Stomach (tissue), 9 donors: ENCODE measurements around the gene WNT16. TPM values are rescaled to one million over a fixed set of nuclear protein-coding genes. Genes with fewer than 3 reads are reported as not detected.

Experiments
- DNase-seq, 2 donors: peaks; one replicate each; pipeline versions ENCODE4 v3.0.0 to v3.0.0-alpha.2; 2013 to 2019
- H3K27ac ChIP-seq, 5 donors: fragments of 200-600 bp in 4 of 5; sonication (generic) in 4 of 5; one replicate each; pipeline ENCODE4 v1.5.1; 2013 to 2019; ENCODE audit warnings: mild to moderate bottlenecking in 1 of 5, moderate library complexity in 1 of 5
- H3K27me3 ChIP-seq, 3 donors: fragments of 200-600 bp; sonication (generic); one replicate each; pipeline ENCODE4 v1.5.1; 2017 to 2019; ENCODE audit warnings: mixed run types in 1 of 3
- H3K36me3 ChIP-seq, 4 donors: fragments of 200-600 bp; sonication (generic); 1 replicate in 3 of 4; 2 replicates in 1 of 4; pipeline ENCODE4 v1.5.1; 2016 to 2019
- H3K4me1 ChIP-seq, 4 donors: fragments of 200-600 bp; sonication (generic); one replicate each; pipeline ENCODE4 v1.5.1; 2016 to 2019
- H3K4me3 ChIP-seq, 4 donors: fragments of 200-600 bp; sonication (generic) in 3 of 4; one replicate each; pipeline ENCODE4 v1.5.1; 2016 to 2019; ENCODE audit warnings: mild to moderate bottlenecking in 1 of 4
- H3K9me3 ChIP-seq, 4 donors: fragments of 200-600 bp; sonication (generic); one replicate each; pipeline ENCODE4 v1.5.1; 2016 to 2019
- EP300 ChIP-seq: sonication (generic); formaldehyde crosslinking; IDR thresholded peaks from one replicate; pipeline ENCODE4 v1.6.1; 2017; ENCODE audit warnings: antibody characterized with exemption
- POLR2A ChIP-seq, 4 donors: fragments of 450-650 bp; IDR thresholded peaks; one replicate each; pipeline ENCODE4 v1.6.1; 2016; ENCODE audit warnings: antibody characterized with exemption in 4 of 4, control low read depth in 2 of 4, mild to moderate bottlenecking in 1 of 4, moderate library complexity in 1 of 4
- POLR2AphosphoS5 ChIP-seq, 3 donors: sonication (generic); formaldehyde crosslinking; IDR thresholded peaks; one replicate each; pipeline ENCODE4 v1.6.1; 2016; ENCODE audit warnings: antibody characterized with exemption in 3 of 3
- WGBS, 5 donors: extraction: QIAGEN DNeasy Blood & Tissue Kit in 3 of 5; methylation state at CpG; one replicate each; pipeline versions ENCODE4 v1.1.5 to v1.1.7; 2013 to 2018; 5-methylcytosine and 5-hydroxymethylcytosine counted together
- intact Hi-C: fragments of 100-400 bp; cut with DNase I; formaldehyde crosslinking; loops from one replicate; pipeline ENCODE4 v1.15.1; 2023; ENCODE audit warnings: low total_unique reads
- polyA plus RNA-seq, 3 donors: library from polyadenylated mRNA; stranded (reverse); fragments of 200-250 nt; gene quantifications; one replicate each; pipeline ENCODE4 v1.2.3, GENCODE V29; 2013
- total RNA-seq, 5 donors: library from RNA; depleted of rRNA; stranded (reverse); fragments of >200 nt; gene quantifications; one replicate each; pipeline versions ENCODE4 v1.1.0 to v1.2.3, GENCODE V29; 2014 to 2016
- TF ChIP-seq, protein P1 (sequence below), 7 experiments: fragments of 450-650 bp in 4 of 7; fragments of 200-600 bp in 3 of 7; sonication (generic) in 3 of 7; IDR thresholded peaks; one replicate each; pipeline ENCODE4 v1.5.1; 2016 to 2019; ENCODE audit warnings: antibody characterized with exemption in 7 of 7, control low read depth in 2 of 7, mild to moderate bottlenecking in 1 of 7
- donor health status: healthy with polysubstance abuse.
- donor health status: Bipolar disorder and iron deficiency.
- donor health status: healthy.

Gene WNT16
- total and polyA plus RNA-seq, 8 donors, result 0.05 to 0.37 TPM; not detected in 6

DNA sequence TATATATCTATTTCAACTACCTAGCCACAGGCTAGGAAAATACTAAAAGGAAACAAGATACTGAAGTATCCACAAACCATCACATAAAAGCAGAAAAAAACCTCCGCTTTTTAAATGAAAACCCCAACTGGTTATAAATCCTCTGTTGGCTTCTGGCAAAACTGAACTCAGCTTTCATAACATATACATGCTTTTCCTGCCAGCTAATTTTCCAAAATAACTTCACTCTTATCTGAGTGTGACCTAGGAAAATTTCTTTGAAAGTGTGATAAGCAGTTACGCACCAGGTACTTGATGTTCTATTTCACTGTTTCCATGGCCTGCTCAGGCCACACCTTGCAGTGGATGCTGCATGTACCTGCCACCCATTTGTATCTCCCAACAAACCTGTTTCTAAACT is 55.5 kb downstream of the WNT16 start:
- peaks cover 6 to 88% (median 38%) of the 10 kb centered on the region in 4 donors for H3K4me1 ChIP-seq
- WGBS, 5 donors, result 25 to 61% (median 40%) methylated on average over 2 of the region's 2 CpGs
- H3K36me3 ChIP-seq, result no peaks in the 10 kb centered on the region
- TF ChIP-seq EP300, result no peak
- peak in 1 of 4 donors; percentile 15 for TF ChIP-seq POLR2A (IDR thresholded peaks at IDR 0.05)
- TF ChIP-seq POLR2AphosphoS5 (IDR thresholded peaks at IDR 0.05), result peak in 2 of 3 donors; percentile 79 to 80
- H3K4me3 ChIP-seq, result no peak overlapping the region
- peak overlapping the region in 4 of 5 donors; percentile 65 to 81 (median 74) for H3K27ac ChIP-seq
- DNase-seq, result peak; percentile 19 to 66
- H3K27me3 ChIP-seq, result no peaks in the 10 kb centered on the region
- intact Hi-C loops, result no loop called here
- H3K9me3 ChIP-seq, result no peaks in the 10 kb centered on the region

DNA sequence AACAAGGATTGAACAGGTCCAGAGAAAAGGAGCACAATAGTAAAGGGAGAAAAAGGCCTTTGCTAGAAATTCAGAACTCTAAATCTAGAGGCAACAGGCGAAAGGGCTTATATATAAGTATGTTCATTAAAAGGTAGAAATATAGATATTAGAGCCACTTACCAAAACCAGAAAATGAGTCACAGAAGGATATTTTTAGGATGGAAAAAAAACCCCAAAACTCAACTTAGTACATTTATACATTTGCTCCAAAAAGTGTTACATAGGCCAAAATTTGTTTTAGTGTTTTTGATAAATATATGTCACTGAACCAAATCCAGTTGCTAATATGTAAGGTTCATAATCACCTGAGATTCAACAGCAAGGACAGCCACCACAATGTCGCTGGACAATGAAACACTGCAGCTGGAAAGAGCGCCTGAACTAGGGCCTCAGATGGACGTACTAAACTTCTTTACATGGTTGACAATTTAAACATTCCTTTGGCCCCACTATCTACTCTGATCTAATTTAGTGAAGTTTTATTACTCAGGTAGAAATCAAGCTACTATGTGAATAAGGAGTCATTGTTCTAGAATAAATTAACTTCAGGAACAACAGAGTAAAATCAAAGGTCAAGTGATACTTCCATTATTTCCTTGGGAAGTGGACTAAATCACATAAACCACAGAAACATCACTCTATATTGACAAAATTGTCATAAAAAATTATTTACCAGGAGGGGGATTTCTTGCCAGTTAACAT is 56.4 kb downstream of the WNT16 start:
- Histone ChIP-seq H3K9me3 (no peaks in the 10 kb centered on the region), H3K27me3 (no peaks in the 10 kb centered on the region), H3K36me3 (no peaks in the 10 kb centered on the region), H3K4me1 (peaks cover 2 to 91% (median 40%) of the 10 kb centered on the region in 4 donors), H3K27ac (peak overlapping the region; percentile 65 to 81 (median 75)), H3K4me3 (no peak overlapping the region)
- no peak for DNase-seq
- WGBS, 5 donors, result 75 to 88% (median 81%) methylated on average over 4 of the region's 4 CpGs
- intact Hi-C loops, result no loop called here
- no peak for TF ChIP-seq POLR2AphosphoS5 (IDR thresholded peaks at IDR 0.05)
- TF ChIP-seq, protein P1, sequence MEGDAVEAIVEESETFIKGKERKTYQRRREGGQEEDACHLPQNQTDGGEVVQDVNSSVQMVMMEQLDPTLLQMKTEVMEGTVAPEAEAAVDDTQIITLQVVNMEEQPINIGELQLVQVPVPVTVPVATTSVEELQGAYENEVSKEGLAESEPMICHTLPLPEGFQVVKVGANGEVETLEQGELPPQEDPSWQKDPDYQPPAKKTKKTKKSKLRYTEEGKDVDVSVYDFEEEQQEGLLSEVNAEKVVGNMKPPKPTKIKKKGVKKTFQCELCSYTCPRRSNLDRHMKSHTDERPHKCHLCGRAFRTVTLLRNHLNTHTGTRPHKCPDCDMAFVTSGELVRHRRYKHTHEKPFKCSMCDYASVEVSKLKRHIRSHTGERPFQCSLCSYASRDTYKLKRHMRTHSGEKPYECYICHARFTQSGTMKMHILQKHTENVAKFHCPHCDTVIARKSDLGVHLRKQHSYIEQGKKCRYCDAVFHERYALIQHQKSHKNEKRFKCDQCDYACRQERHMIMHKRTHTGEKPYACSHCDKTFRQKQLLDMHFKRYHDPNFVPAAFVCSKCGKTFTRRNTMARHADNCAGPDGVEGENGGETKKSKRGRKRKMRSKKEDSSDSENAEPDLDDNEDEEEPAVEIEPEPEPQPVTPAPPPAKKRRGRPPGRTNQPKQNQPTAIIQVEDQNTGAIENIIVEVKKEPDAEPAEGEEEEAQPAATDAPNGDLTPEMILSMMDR (IDR thresholded peaks at IDR 0.05), result no peak
- TF ChIP-seq POLR2A (IDR thresholded peaks at IDR 0.05), result no peak
- no peak for TF ChIP-seq EP300

DNA sequence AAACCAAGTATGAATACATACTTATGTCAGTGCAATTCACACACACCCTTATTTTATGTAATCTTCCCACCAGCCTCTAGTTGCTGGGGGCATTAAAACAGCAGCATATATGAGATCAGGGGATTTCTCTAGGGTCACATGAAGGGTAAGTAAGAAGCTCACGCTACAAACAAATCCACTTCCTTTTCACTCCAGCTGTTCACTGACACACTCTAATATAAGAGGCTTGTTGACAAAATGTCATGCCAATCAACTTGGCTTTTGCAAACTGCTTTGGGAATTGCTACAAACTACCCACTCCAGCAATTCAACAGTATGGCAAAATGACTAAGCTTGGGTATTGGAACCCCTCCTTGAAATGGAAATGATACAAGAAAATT is 57.0 kb downstream of the WNT16 start:
- intact Hi-C loops, result no loop called here
- 8 to 35% (median 13%) methylated on average over 1 of the region's 1 CpG for WGBS, 5 donors
- peak overlapping the region; percentile 56 to 81 (median 70) for H3K27ac ChIP-seq
- no peaks in the 10 kb centered on the region for H3K36me3 ChIP-seq
- H3K4me1 ChIP-seq, result peaks cover 0 to 91% (median 43%) of the 10 kb centered on the region in 4 donors
- TF ChIP-seq POLR2A (IDR thresholded peaks at IDR 0.05), result no peak
- TF ChIP-seq POLR2AphosphoS5 (IDR thresholded peaks at IDR 0.05), result no peak
- no peaks in the 10 kb centered on the region for H3K9me3 ChIP-seq
- H3K4me3 ChIP-seq, result no peak overlapping the region
- no peaks in the 10 kb centered on the region for H3K27me3 ChIP-seq
- DNase-seq, result peak in 1 of 2 donors; percentile 67

DNA sequence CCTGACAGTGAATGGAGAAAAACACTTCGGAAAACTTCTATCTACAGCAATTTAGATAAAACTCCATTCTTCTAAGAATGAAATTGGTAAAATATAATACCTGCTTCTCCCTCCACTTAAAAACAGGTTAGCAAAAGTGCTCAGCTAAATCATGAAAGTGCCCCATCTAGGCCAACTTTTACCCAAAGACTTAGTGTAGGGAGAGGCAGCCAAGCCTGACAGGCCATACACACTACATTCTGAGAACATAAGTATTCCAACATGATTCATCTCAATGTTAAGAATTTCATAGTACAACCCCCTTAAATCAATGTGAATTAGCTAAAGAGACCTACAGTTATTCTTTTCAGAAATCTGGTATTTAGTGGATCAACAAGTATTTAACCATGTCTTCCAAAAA is 60.1 kb downstream of the WNT16 start:
- WGBS, 5 donors, result 80 to 100% (median 94%) methylated on average over 1 of the region's 1 CpG

DNA sequence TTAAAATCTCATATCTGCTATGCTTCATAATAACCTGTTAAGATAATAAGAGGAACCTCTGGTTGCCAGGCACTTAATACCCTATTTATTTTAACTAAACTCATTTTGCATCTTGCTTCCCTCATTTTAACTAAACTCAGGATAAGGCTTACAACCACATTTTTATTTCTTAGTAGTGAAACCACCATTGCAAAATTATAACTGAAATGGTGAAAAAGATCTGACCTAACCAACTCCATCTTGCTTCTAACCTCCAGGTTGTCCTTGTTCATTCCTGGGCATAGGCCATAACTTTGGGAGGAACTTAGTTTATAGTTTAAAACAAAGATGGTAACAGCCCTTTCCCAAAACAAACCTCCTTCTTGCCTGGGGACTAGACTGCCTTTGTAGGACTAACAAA is 61.3 kb downstream of the WNT16 start:
- no peak overlapping the region for H3K4me3 ChIP-seq
- TF ChIP-seq POLR2AphosphoS5 (IDR thresholded peaks at IDR 0.05) (no peak), POLR2A (IDR thresholded peaks at IDR 0.05) (no peak), EP300 (no peak)
- TF ChIP-seq, protein P1 (IDR thresholded peaks at IDR 0.05), result no peak
- no peaks in the 10 kb centered on the region for H3K36me3 ChIP-seq
- H3K9me3 ChIP-seq, result no peaks in the 10 kb centered on the region
- H3K27ac ChIP-seq, result no peak overlapping the region
- H3K4me1 ChIP-seq, result peaks cover 0 to 72% (median 43%) of the 10 kb centered on the region in 4 donors
- DNase-seq, result no peak
- H3K27me3 ChIP-seq, result no peaks in the 10 kb centered on the region
- intact Hi-C loops, result no loop called here

More for the DNA sequence above, 60.1 kb downstream of the WNT16 start:
- no peaks in the 10 kb centered on the region for H3K36me3 ChIP-seq
- no peak overlapping the region for H3K4me3 ChIP-seq
- peaks cover 0 to 74% (median 40%) of the 10 kb centered on the region in 4 donors for H3K4me1 ChIP-seq
- intact Hi-C loops, result no loop called here
- H3K27ac ChIP-seq, result peak overlapping the region in 1 of 5 donors; percentile 23
- DNase-seq, result no peak
- H3K9me3 ChIP-seq, result no peaks in the 10 kb centered on the region
- no peaks in the 10 kb centered on the region for H3K27me3 ChIP-seq
- TF ChIP-seq EP300 (no peak), POLR2A (IDR thresholded peaks at IDR 0.05) (no peak), POLR2AphosphoS5 (IDR thresholded peaks at IDR 0.05) (no peak)
- TF ChIP-seq, protein P1 (IDR thresholded peaks at IDR 0.05), result no peak
